Measurements from ENCODE around the gene VPS37C.

- no peak for TF ChIP-seq MAX (IDR thresholded peaks at IDR 0.05)
- TF ChIP-seq REST (IDR thresholded peaks at IDR 0.05; ENCODE audit: low read depth), result no peak
- TF ChIP-seq TAF1 (IDR thresholded peaks at IDR 0.05; ENCODE audit: low read depth), result no peak
- TF ChIP-seq EGR1 (IDR thresholded peaks at IDR 0.05), result no peak
- TF ChIP-seq CREB1 (IDR thresholded peaks at IDR 0.05; ENCODE audit: low read depth), result no peak
- TF ChIP-seq TCF12 (IDR thresholded peaks at IDR 0.05; ENCODE audit: low read depth), result no peak
- TF ChIP-seq, protein P1, sequence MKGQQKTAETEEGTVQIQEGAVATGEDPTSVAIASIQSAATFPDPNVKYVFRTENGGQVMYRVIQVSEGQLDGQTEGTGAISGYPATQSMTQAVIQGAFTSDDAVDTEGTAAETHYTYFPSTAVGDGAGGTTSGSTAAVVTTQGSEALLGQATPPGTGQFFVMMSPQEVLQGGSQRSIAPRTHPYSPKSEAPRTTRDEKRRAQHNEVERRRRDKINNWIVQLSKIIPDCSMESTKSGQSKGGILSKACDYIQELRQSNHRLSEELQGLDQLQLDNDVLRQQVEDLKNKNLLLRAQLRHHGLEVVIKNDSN (IDR thresholded peaks at IDR 0.05), result no peak
- TF ChIP-seq FOXM1 (IDR thresholded peaks at IDR 0.05; ENCODE audit: borderline replicate concordance, low read depth), result no peak
- no peak for TF ChIP-seq EP300 (IDR thresholded peaks at IDR 0.05; ENCODE audit: borderline replicate concordance)
- TF ChIP-seq YY1 (IDR thresholded peaks at IDR 0.05; ENCODE audit: low read depth), result no peak
- no peak for TF ChIP-seq RAD21 (IDR thresholded peaks at IDR 0.05; ENCODE audit: low read depth)
- TF ChIP-seq CEBPB (IDR thresholded peaks at IDR 0.05), result no peak
- TF ChIP-seq ZBTB7A (IDR thresholded peaks at IDR 0.05; ENCODE audit: low read depth), result no peak
These were observed 1.8 kb upstream of the VPS37C start for GRCh38 chr11:61163021-61163420.
